Activated CD4-positive, alpha-beta memory T cell treated with anti-CD3 and anti-CD28 coated beads, Interleukin-2, amount 10 ng/mL, durations not matched to agents 7 days and 5 days (primary cell): Measurements from ENCODE around the gene SBF2. TPM values are rescaled to one million over a fixed set of nuclear protein-coding genes. Genes with fewer than 3 reads are reported as not detected.

ENCODE experiments used
- CTCF ChIA-PET: fragments of 350-600 bp; sonication (Branson Sonifier 250); formaldehyde crosslinking; loops from one replicate; lab custom pipeline; 2021; ENCODE audit warnings: antibody characterized with exemption, inconsistent platforms; lab: Charles Lee
- POLR2A ChIA-PET: fragments of 350-600 bp; sonication (Branson Sonifier 250); formaldehyde crosslinking; loops from one replicate; lab custom pipeline; 2021; ENCODE audit warnings: antibody characterized with exemption; lab: Charles Lee
- DNase-seq: peaks from one replicate; pipeline ENCODE4 v3.0.0-alpha.2; 2020
- H3K27ac Mint-ChIP-seq: one replicate; pipeline ENCODE4 v1.8.0; 2021; ENCODE audit warnings: mild to moderate bottlenecking, mixed read lengths
- H3K27me3 Mint-ChIP-seq: one replicate; pipeline ENCODE4 v1.8.0; 2021; ENCODE audit warnings: mixed read lengths
- H3K36me3 Mint-ChIP-seq: one replicate; pipeline ENCODE4 v1.8.0; 2021; ENCODE audit warnings: low read depth, mixed read lengths
- H3K4me1 Mint-ChIP-seq: one replicate; pipeline ENCODE4 v1.8.0; 2021; ENCODE audit warnings: mixed read lengths
- H3K4me3 Mint-ChIP-seq: one replicate; pipeline ENCODE4 v1.8.0; 2021; ENCODE audit warnings: mild to moderate bottlenecking, mixed read lengths
- H3K9me3 Mint-ChIP-seq: one replicate; pipeline ENCODE4 v1.8.0; 2021; ENCODE audit warnings: mixed read lengths
- total RNA-seq, 2 experiments: library from RNA; stranded (reverse); gene quantifications; one replicate each; pipeline ENCODE4 v1.2.3, GENCODE V29; 2021

Gene SBF2
- total RNA-seq, 2 experiments from 2014 or later, result 6.4 to 9.0 TPM

DNA sequence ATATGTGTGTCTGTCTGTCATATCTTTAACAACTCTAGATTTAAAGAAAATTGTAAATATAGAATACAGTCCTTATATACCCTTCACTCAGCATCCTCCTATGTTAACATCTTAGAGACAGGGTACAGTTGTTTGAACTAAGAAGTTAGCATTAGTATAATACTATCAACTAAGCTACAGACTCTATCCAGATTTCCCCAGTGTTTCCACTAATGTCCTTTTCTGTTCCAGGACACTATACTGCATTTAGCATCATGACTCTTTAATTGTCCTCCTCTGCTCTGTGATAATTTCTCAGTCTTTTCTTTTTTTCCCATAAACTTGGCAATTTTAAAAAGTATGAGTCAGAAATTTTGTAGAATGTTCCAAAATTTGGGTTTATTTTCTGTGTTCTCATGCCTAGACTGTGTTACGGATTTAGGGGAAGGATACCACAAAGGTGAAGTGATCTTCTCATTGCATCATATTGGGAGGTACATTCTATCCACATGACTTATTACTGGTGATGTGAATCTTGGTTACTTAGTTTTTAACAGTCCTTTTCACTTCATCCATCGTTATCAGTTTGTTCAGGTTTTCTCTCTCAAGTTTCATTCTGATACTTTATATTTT is 168.4 kb downstream of the SBF2 start:
- POLR2A ChIA-PET, result no interaction called here

DNA sequence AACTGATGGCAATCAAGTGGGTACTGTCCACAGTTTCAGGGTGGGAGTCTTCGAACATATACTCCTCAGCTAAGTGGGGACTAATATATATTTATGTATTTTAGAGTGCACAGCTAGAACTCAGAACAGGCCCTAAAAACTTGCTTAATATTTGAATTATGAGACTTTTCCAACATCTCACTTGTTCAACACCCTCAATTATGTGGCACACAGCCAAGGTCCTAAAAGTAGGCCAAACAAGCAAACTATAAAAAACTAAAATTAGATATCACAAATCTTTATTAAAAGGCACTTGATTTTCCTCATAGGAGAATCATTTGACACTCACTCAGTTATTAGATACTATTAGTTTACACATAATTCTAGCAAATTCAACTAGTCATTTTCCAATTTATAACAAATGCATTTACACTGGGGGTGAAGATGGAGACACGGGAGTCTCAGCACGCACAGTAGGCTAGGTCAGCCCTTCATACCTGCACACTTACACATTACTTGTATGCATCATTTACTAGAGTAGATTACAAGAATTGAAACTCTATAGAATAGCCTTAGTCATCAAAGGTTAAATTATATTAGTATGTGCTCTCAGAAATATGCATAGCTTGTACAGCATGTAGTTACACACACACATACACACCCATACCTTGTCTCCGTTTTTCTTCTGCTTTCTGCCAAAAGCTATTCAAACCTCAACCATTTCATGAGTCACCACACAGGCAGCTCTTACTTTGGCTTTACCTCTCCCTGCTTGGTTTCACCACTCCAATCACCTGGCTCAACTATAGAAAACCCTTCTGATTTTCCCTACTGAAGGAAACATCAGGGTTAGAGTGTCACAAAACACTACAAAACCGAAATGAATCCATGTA is 171.5 kb downstream of the SBF2 start:
- DNase-seq, result no peak
- no peaks in the 10 kb centered on the region for H3K9me3 Mint-ChIP-seq
- POLR2A ChIA-PET, result no interaction called here
- peaks cover 3% of the 10 kb centered on the region for H3K4me1 Mint-ChIP-seq
- no peak overlapping the region for H3K27ac Mint-ChIP-seq
- CTCF ChIA-PET, result no interaction called here
- H3K4me3 Mint-ChIP-seq, result no peak overlapping the region
- H3K36me3 Mint-ChIP-seq, result no peaks in the 10 kb centered on the region
- no peaks in the 10 kb centered on the region for H3K27me3 Mint-ChIP-seq

More for the DNA sequence above, 168.4 kb downstream of the SBF2 start:
- Mint-ChIP-seq H3K36me3 (no peaks in the 10 kb centered on the region), H3K9me3 (no peaks in the 10 kb centered on the region), H3K4me3 (no peak overlapping the region), H3K4me1 (peaks cover 3% of the 10 kb centered on the region), H3K27me3 (no peaks in the 10 kb centered on the region), H3K27ac (no peak overlapping the region)
- CTCF ChIA-PET, result no interaction called here
- no peak for DNase-seq

DNA sequence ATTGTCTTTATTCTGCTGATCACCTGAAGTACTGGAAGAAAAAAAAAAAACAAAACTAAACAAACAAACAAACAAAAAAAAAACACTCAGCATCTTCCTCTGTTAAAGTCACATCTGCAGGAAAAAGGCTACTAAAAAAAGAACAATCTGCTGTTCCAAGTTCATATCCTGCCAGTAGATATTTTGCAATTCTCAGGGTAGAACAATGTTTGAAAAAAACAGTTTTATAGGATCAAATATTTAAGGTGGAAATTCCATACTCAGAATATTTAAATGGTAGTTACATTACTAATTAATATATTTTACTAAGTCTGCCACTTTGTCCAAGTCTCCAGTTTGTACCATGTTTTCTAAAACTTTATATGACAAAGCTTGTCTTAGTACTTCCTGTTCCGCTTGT is 175.2 kb downstream of the SBF2 start:
- DNase-seq, result no peak
- H3K27ac Mint-ChIP-seq, result no peak overlapping the region
- POLR2A ChIA-PET, result no interaction called here
- CTCF ChIA-PET, result no interaction called here
- H3K9me3 Mint-ChIP-seq, result no peaks in the 10 kb centered on the region
- H3K36me3 Mint-ChIP-seq, result no peaks in the 10 kb centered on the region
- no peaks in the 10 kb centered on the region for H3K27me3 Mint-ChIP-seq
- H3K4me1 Mint-ChIP-seq, result peaks cover 3% of the 10 kb centered on the region
- H3K4me3 Mint-ChIP-seq, result no peak overlapping the region

DNA sequence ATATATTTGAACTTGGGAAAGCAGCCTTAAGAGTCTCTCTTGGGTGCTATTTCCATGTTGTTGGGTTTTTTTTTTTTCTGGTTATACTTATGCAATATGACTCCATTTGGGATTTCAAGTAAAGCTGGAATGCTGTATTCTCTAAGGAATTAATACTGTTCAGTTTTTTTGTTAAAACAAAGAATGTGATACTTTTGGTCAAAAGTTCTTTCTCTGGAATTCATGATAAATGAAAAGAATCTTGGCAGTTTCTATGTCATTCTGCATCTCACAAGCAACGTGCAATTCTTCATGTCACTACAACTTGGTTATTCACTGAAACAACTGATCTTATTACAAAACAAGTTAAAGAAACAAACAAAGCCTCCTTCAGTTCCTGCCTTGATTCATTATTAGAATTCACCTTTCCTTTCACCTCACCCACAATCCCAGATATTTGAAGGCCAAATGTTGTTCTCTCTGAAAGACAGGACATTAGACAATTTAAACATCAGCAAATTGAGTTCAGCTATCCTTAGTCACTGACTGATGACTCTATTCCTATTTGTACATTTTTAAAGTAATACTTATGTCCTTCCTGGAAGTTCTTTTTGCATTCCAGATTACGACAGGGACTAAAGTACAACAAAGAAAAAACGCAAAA is 176.2 kb downstream of the SBF2 start:
- Mint-ChIP-seq H3K4me1 (peaks cover under 1% of the 10 kb centered on the region), H3K27me3 (no peaks in the 10 kb centered on the region), H3K9me3 (no peaks in the 10 kb centered on the region), H3K4me3 (no peak overlapping the region), H3K36me3 (no peaks in the 10 kb centered on the region), H3K27ac (no peak overlapping the region)
- CTCF ChIA-PET, result no interaction called here
- POLR2A ChIA-PET, result no interaction called here
- DNase-seq, result no peak

DNA sequence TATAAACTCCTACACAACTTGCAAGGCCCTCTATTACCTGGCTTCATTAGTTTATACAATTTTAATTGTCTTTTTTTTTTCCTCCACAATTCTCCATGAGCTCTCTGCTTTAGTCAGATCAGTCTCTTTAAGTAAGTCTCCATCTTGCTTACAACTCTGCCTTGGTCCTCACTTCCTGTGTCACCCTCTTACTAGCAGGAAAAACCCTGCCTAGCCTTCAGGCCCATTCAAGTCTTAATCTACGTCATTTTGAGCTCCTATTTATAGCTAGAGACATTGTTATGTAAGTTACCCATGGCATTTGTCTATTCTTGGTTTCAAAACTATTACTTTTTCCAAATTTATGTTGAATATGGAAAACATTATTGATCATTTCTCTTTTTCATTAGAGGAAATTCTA is 177.4 kb downstream of the SBF2 start:
- no peak overlapping the region for H3K4me3 Mint-ChIP-seq
- no peak for DNase-seq
- H3K9me3 Mint-ChIP-seq, result no peaks in the 10 kb centered on the region
- no peak overlapping the region for H3K27ac Mint-ChIP-seq
- ChIA-PET CTCF (no interaction called here), POLR2A (no interaction called here)
- H3K27me3 Mint-ChIP-seq, result no peaks in the 10 kb centered on the region
- H3K4me1 Mint-ChIP-seq, result no peaks in the 10 kb centered on the region
- H3K36me3 Mint-ChIP-seq, result no peaks in the 10 kb centered on the region

DNA sequence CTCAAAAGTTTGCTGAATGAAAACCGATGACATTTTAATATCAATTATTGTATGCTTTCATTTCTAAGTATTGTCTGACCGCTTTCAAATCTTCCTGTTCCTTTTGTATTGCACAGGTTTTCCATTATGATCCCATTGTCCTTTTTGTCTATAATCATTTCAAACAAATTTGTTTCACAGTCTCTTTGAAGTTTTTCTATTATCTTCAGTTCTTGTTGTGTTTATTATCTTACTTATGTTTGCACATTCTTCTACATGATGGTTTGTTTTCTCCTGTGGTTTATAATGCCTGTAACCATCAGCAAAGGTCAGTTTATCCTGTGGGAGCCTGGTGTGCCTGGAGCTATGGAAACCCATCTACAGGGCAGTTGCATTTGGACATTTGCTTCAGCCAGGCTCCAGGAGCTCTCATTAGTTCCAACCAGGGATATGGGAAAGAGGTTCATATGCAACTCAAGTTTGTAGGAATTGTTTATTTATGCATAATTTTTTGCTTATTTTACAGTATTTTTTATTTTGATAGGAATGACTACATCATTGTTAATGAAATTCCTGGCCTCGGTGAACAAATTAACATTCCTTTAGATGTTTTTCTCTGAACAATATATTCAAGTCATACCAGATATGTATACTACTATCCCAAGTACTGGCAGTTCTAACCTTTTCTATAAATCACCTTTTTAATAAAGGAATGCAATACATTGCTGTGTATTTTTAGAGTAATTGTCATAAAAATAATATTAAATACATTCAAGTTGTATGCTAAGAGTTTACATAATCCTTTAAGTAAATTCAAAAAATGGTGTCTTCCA is 179.2 kb downstream of the SBF2 start:
- ChIA-PET CTCF (no interaction called here), POLR2A (no interaction called here)
- Mint-ChIP-seq H3K27ac (no peak overlapping the region), H3K4me1 (no peaks in the 10 kb centered on the region), H3K36me3 (no peaks in the 10 kb centered on the region), H3K4me3 (no peak overlapping the region), H3K9me3 (no peaks in the 10 kb centered on the region), H3K27me3 (no peaks in the 10 kb centered on the region)
- no peak for DNase-seq

DNA sequence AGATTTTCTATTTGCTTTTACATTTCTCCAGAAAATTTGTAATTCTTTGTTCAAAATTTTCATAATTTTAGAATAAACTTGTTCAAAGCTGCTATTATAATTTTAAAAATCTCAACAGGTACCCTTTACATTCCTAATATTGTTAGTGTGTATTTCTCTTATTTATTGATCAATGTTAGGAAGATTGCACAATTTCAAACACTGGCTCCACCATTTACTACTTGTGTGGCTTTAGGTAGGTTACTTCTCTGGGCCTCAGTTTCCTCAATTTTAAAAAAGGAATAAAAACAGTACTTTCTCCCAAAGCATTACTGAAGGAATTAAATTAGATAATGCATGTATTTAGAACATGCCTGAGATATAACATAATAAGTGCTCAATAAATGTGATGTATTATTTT is 180.2 kb downstream of the SBF2 start:
- ChIA-PET CTCF (interaction anchor here (0.7 kb wide), 1 partner anchor 125 kb away, joined by 3 read pairs; no protein-coding TSS in a partner anchor), POLR2A (no interaction called here)
- H3K36me3 Mint-ChIP-seq, result no peaks in the 10 kb centered on the region
- no peaks in the 10 kb centered on the region for H3K4me1 Mint-ChIP-seq
- no peak for DNase-seq
- H3K27ac Mint-ChIP-seq, result no peak overlapping the region
- no peak overlapping the region for H3K4me3 Mint-ChIP-seq
- H3K27me3 Mint-ChIP-seq, result no peaks in the 10 kb centered on the region
- H3K9me3 Mint-ChIP-seq, result no peaks in the 10 kb centered on the region

DNA sequence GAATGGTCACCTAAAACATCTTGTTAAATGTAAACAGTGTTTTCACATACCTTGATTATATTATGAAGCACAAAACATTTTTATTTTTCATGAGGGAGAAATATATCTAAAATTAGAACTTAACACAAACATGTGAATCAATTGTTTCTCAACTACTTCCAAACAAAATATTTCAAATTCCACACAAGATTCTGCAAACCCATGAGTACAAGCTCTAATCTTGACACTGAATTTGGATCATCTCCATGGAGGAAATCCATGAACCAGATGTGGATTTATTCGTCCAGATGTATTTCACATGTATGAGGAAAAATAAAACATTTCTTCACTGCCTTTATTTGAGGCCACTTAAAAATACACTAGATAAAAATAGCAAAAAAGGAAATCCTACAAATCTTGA is 184.2 kb downstream of the SBF2 start:
- no peak for DNase-seq
- Mint-ChIP-seq H3K27ac (no peak overlapping the region), H3K36me3 (no peaks in the 10 kb centered on the region), H3K4me1 (no peaks in the 10 kb centered on the region), H3K9me3 (no peaks in the 10 kb centered on the region), H3K4me3 (no peak overlapping the region), H3K27me3 (no peaks in the 10 kb centered on the region)
- ChIA-PET POLR2A (no interaction called here), CTCF (no interaction called here)

DNA sequence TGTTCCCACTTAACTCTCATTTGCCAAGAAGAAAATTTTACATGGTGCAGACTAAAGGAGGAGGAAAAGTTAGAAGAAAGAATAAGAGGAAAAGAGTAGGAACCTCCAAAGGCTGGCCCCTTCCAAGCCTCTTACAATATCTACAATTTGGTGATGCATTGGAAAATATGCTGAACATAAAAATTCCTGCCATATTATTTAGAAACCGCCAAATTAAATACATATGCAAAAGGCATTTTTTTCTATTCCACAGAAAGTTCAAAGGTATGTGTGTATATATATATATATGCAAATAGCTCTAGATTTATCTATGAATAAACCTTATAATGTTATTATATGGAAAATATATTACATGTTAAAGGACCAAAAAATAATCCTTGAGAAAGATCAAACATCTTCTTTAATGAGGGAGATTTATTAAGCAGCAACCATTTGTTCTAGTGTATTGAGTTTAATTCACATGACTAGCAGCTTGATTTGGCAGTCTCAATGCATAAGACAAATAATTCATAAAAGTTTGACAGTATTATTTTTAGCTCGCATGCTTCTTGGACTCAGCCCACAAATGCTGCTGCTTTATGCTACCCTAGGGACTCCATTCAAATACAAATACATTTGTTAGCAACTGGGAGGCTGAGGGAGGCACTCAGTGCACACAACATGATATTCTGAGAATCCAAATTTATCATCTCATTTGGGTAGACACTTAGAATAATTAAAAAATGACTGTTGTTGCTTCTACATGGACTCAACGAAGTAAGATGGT is 184.9 kb downstream of the SBF2 start:
- Mint-ChIP-seq H3K4me3 (no peak overlapping the region), H3K36me3 (no peaks in the 10 kb centered on the region), H3K4me1 (no peaks in the 10 kb centered on the region), H3K27me3 (no peaks in the 10 kb centered on the region), H3K9me3 (no peaks in the 10 kb centered on the region), H3K27ac (no peak overlapping the region)
- ChIA-PET POLR2A (interaction anchor here (0.7 kb wide), 1 partner anchor 319 kb away, joined by 3 read pairs; no protein-coding TSS in a partner anchor), CTCF (interaction anchor here (0.7 kb wide), 1 partner anchor 61 kb away, joined by 5 read pairs; no protein-coding TSS in a partner anchor)
- no peak for DNase-seq

DNA sequence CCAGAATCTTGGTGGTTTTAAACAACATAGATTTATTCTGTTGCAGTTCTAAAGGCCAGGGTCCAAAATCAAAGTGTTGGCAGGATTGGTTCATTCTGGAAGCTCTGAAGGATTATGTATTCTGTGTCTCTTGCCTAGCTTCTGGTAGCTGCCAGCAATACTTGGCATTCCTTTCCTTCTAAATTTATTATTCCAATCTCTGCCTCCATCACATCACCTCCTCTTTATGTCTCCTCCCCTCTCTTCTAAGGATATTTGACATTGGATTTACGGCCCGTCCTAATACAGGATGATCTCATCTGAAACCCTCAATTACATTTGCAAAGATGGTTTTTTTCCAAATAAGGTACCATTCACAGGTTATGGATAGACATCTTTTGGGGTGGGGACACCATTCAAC is 186.5 kb downstream of the SBF2 start:
- no peaks in the 10 kb centered on the region for H3K9me3 Mint-ChIP-seq
- no peaks in the 10 kb centered on the region for H3K27me3 Mint-ChIP-seq
- POLR2A ChIA-PET, result no interaction called here
- no peaks in the 10 kb centered on the region for H3K4me1 Mint-ChIP-seq
- H3K4me3 Mint-ChIP-seq, result no peak overlapping the region
- no peak for DNase-seq
- no peaks in the 10 kb centered on the region for H3K36me3 Mint-ChIP-seq
- no peak overlapping the region for H3K27ac Mint-ChIP-seq
- CTCF ChIA-PET, result no interaction called here

DNA sequence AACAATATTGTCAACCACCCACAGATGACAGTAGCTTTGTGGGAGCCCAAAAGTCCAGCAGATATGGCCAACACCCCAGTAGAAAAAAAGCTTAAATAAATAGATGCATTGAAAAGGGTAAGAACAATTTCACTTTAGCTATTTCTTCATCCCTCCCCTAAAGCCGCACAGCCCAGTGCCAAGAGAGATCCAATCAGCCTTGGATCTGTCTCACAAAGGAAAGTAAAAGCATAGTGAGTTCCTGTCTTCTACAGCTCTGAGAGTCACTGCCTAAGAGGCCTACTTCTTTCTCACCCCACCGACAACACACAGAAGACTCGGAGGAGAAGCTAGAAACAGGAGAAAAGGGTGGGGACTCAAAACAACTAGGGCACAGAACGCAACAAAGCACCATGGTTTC is 196.4 kb downstream of the SBF2 start:
- Mint-ChIP-seq H3K4me1 (peaks cover 3% of the 10 kb centered on the region), H3K9me3 (peaks cover 12% of the 10 kb centered on the region), H3K4me3 (no peak overlapping the region), H3K27me3 (no peaks in the 10 kb centered on the region), H3K36me3 (peaks cover 11% of the 10 kb centered on the region), H3K27ac (no peak overlapping the region)
- no peak for DNase-seq
- ChIA-PET POLR2A (no interaction called here), CTCF (interaction anchor here (1.0 to 1.1 kb wide), 2 partner anchors 21 to 111 kb away, joined by 3 to 4 read pairs; no protein-coding TSS in a partner anchor)

DNA sequence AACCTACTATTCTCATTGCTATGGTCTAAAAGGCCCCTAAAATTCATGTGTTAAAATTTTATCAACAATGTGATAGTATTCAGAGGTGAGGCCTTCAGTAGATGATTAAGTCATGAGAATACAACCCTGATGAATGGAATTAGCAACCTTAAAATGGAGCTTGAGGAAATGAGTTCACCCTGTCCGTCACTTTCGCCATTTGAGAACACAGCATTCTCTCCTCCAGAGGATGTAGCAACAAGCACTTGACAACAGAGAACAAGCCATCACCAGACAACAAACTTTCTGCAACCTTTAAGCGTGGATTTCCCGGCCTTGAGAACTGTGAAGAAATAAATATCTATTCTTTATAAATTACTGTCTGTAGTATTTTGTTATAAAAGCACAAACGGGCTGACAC is 197.0 kb downstream of the SBF2 start:
- ChIA-PET CTCF (interaction anchor here (1.0 to 1.1 kb wide), 2 partner anchors 20 to 112 kb away, joined by 3 to 4 read pairs; no protein-coding TSS in a partner anchor), POLR2A (no interaction called here)
- H3K4me1 Mint-ChIP-seq, result peaks cover 6% of the 10 kb centered on the region
- peaks cover 11% of the 10 kb centered on the region for H3K36me3 Mint-ChIP-seq
- peaks cover 12% of the 10 kb centered on the region for H3K9me3 Mint-ChIP-seq
- no peaks in the 10 kb centered on the region for H3K27me3 Mint-ChIP-seq
- DNase-seq, result no peak
- no peak overlapping the region for H3K4me3 Mint-ChIP-seq
- H3K27ac Mint-ChIP-seq, result no peak overlapping the region
